GM19328 (cell line): ENCODE results near the gene ASB8.
A peak's percentile ranks its signal among the peaks of the same experiment; 100 is the strongest.

ENCODE experiments used
- ATAC-seq: cut with Tn5 transposase; IDR thresholded peaks from one replicate; pipeline ENCODE4 v1.9.1; 2021; ENCODE audit warnings: mild to moderate bottlenecking, moderate library complexity; ENCODE audit not compliant: unreplicated experiment

Gene ASB8

GRCh38 chr12:48106681-48107613 is 50.4 kb downstream of the ASB8 start:
- ATAC-seq = no peak

- ATAC-seq = peak; percentile 65
Observed at GRCh38 chr12:48105867-48106680, 51.2 kb downstream of the ASB8 start, which contains the start of gene SENP1. Gene SENP1 (minus strand): TSS chr12:48106079. CDS start chr12:48101472, 4,607 bp downstream.

- ATAC-seq = peak; percentile 15
Observed at GRCh38 chr12:48105321-48105866, 51.9 kb downstream of the ASB8 start.

- ATAC-seq = no peak
Observed at GRCh38 chr12:48104531-48104930, 52.8 kb downstream of the ASB8 start.
